ENCODE data around the gene PARN.
"Not testable (repeated sequence)": the region's sequence is repeated elsewhere in the genome, so short reads cannot be mapped to it uniquely, and the experiment has no call there.

The PARN gene

GRCh38 chr16:14572535-14572934 is 57.5 kb downstream of the PARN start:
- DNase-seq, result no peak

GRCh38 chr16:14569213-14569612 is 60.8 kb downstream of the PARN start:
- no peak for DNase-seq

GRCh38 chr16:14566599-14566998 is 63.5 kb downstream of the PARN start:
- no peak for DNase-seq

- DNase-seq, result no peak
Measured at GRCh38 chr16:14565688-14566025, 64.4 kb downstream of the PARN start.

GRCh38 chr16:14564861-14565687 is 65.0 kb downstream of the PARN start:
- DNase-seq, result peak; percentile 71

- no peak for DNase-seq
Measured at GRCh38 chr16:14564323-14564722, 65.7 kb downstream of the PARN start.

GRCh38 chr16:14562691-14563491 is 67.2 kb downstream of the PARN start:
- DNase-seq, result no peak

GRCh38 chr16:14560523-14560922 is 69.5 kb downstream of the PARN start:
- no peak for DNase-seq

GRCh38 chr16:14559809-14560241 is 70.2 kb downstream of the PARN start:
- no peak for DNase-seq

- DNase-seq, result no peak
Measured at GRCh38 chr16:14553447-14553846, 76.6 kb downstream of the PARN start.

- DNase-seq, result peak; percentile 8
Measured at GRCh38 chr16:14549789-14550153, 80.3 kb downstream of the PARN start.

- DNase-seq, result no peak
Measured at GRCh38 chr16:14548933-14549788, 80.9 kb downstream of the PARN start.

GRCh38 chr16:14545346-14545884 is 84.6 kb downstream of the PARN start:
- no peak for DNase-seq

GRCh38 chr16:14544846-14545245 is 85.2 kb downstream of the PARN start:
- DNase-seq, result not testable (repeated sequence)

GRCh38 chr16:14539631-14540030 is 90.4 kb downstream of the PARN start:
- no peak for DNase-seq

GRCh38 chr16:14539156-14539555 is 90.9 kb downstream of the PARN start:
- no peak for DNase-seq

GRCh38 chr16:14538604-14539003 is 91.5 kb downstream of the PARN start:
- no peak for DNase-seq

GRCh38 chr16:14531613-14532012 is 98.4 kb downstream of the PARN start:
- no peak for DNase-seq

- DNase-seq, result no peak
Measured at GRCh38 chr16:14531101-14531500, 99.0 kb downstream of the PARN start.

GRCh38 chr16:14530046-14530445 is 100.0 kb downstream of the PARN start:
- DNase-seq, result no peak

- peak; percentile 41 for DNase-seq
Measured at GRCh38 chr16:14529010-14529669, 100.9 kb downstream of the PARN start.

- no peak for DNase-seq
Measured at GRCh38 chr16:14528306-14528705, 101.8 kb downstream of the PARN start.
